Ishikawa (cell line): ENCODE data around the gene NPAP1.

Experiments used
- CREB1 ChIP-seq: IDR thresholded peaks from 2 replicates; pipeline ENCODE4 v1.6.1; 2012; ENCODE audit warnings: low read depth
- EP300 ChIP-seq: IDR thresholded peaks from 2 replicates; pipeline ENCODE4 v1.6.1; 2012; ENCODE audit warnings: borderline replicate concordance
- FOXM1 ChIP-seq: IDR thresholded peaks from 2 replicates; pipeline ENCODE4 v1.6.1; 2012; ENCODE audit warnings: low read depth, borderline replicate concordance
- MAX ChIP-seq: IDR thresholded peaks from 2 replicates; pipeline ENCODE4 v1.6.1; 2012
- RAD21 ChIP-seq: IDR thresholded peaks from 2 replicates; pipeline ENCODE4 v1.6.1; 2012; ENCODE audit warnings: low read depth
- REST ChIP-seq: IDR thresholded peaks from 2 replicates; pipeline ENCODE4 v1.6.1; 2012; ENCODE audit warnings: low read depth, mild to moderate bottlenecking
- TAF1 ChIP-seq: IDR thresholded peaks from 2 replicates; pipeline ENCODE4 v1.6.1; 2012; ENCODE audit warnings: low read depth, mild to moderate bottlenecking
- TCF12 ChIP-seq: IDR thresholded peaks from 2 replicates; pipeline ENCODE4 v1.6.1; 2012; ENCODE audit warnings: low read depth
- YY1 ChIP-seq: IDR thresholded peaks from 2 replicates; pipeline ENCODE4 v1.6.1; 2012; ENCODE audit warnings: low read depth

- no peak for TF ChIP-seq MAX
- no peak for TF ChIP-seq RAD21
- no peak for TF ChIP-seq CREB1
- no peak for TF ChIP-seq TCF12
- no peak for TF ChIP-seq YY1
- TF ChIP-seq TAF1, result no peak
- no peak for TF ChIP-seq REST
- no peak for TF ChIP-seq FOXM1
- TF ChIP-seq EP300, result no peak
Measured at GRCh38 chr15:24696842-24697241, 21.3 kb downstream of the NPAP1 start.
